ENCODE data around the gene MN1. TPM values are rescaled to one million over a fixed set of nuclear protein-coding genes. Genes with fewer than 3 reads are reported as not detected.

The MN1 gene
- total and polyA plus RNA-seq, 2 of the 8 experiments (the other 6 are each of a cell fraction or from before 2014, with no cell fraction given): 3.1 to 4.9 TPM

- WGBS, 2 experiments (ENCODE audit: extremely low coverage in 1 of 2, insufficient coverage in 1 of 2, insufficient read length in 1 of 2, insufficient replicate concordance in 2 of 2, low coverage in 1 of 2, low lambda C conversion rate in 2 of 2, missing lambda C conversion rate in 1 of 2): 5% methylated on average over 40 of the region's 40 CpGs; no CpG with 5 or more reads in 1 of the 2 experiments
- H3K27ac ChIP-seq (ENCODE audit: low read depth, low read length): no peak overlapping the region
- H3K23ac ChIP-seq (ENCODE audit: insufficient read length): no peak overlapping the region
- ChIA-PET CTCF (ENCODE audit: partially characterized antibody) (no interaction called here), POLR2A (ENCODE audit: partially characterized antibody) (interaction anchor here (0.5 kb wide), 1 partner anchor 117 kb away, joined by 3 read pairs; no protein-coding TSS in a partner anchor)
- no peak overlapping the region for H2BK20ac ChIP-seq (ENCODE audit: low read length)
- peak overlapping the region; percentile 20 for H3K18ac ChIP-seq (ENCODE audit: extremely low read depth, low read length)
- no peaks in the 10 kb centered on the region for H3K9me3 ChIP-seq (ENCODE audit: insufficient read depth in 2 of 2, low read depth in 1 of 2, low read length in 1 of 2)
- H2AFZ ChIP-seq (ENCODE audit: low read length): no peak overlapping the region
- H3K14ac ChIP-seq (ENCODE audit: insufficient read length): no peak overlapping the region
- H3K79me1 ChIP-seq (ENCODE audit: low read depth, low read length): no peaks in the 10 kb centered on the region
- H2AK5ac ChIP-seq (ENCODE audit: low read depth, low read length): no peak overlapping the region; the same call in 1 of the 2 replicates
- H4K5ac ChIP-seq (ENCODE audit: insufficient read length, low read depth, low read length): no peak overlapping the region
- peaks cover 22% of the 10 kb centered on the region for H3K23me2 ChIP-seq (ENCODE audit: low read depth, low read length)
- H3K9ac ChIP-seq (replicated peaks in 1 of 4; ENCODE audit: extremely low read depth in 1 of 4, low read depth in 3 of 4, low read length in 3 of 4): no peak overlapping the region
- H4K8ac ChIP-seq (ENCODE audit: extremely low read depth, insufficient read depth, low read length): peak overlapping the region; percentile 11; the same call in 1 of the 2 replicates
- no peak overlapping the region for H2BK120ac ChIP-seq (replicated peaks; ENCODE audit: low read depth, low read length)
- H3K4me3 ChIP-seq (ENCODE audit: extremely low read depth in 1 of 4, insufficient read depth in 2 of 4, low read depth in 3 of 4, low read length in 4 of 4): peak overlapping the region; percentile 38 to 69 (median 48); a peak in 6 of 8 replicates
- FAIRE-seq: no peak
- H4K20me1 ChIP-seq (replicated peaks in 1 of 2; ENCODE audit: control insufficient read depth in 1 of 2, insufficient read depth in 2 of 2, low read length in 2 of 2): peaks cover 9 to 12% of the 10 kb centered on the region in 2 experiments
- H3K4ac ChIP-seq (replicated peaks; ENCODE audit: insufficient read length, low read depth, low read length): peak overlapping the region; percentile 65
- no peak overlapping the region for H2BK15ac ChIP-seq (ENCODE audit: low read length)
- peaks cover 0 to 24% (median 0%) of the 10 kb centered on the region in 4 experiments; a peak in 1 of 8 replicates for H3K36me3 ChIP-seq (ENCODE audit: control insufficient read depth in 2 of 4, insufficient read depth in 4 of 4, low read length in 3 of 4)
- peak overlapping the region; percentile 25 for H4K91ac ChIP-seq (replicated peaks; ENCODE audit: insufficient read length, low read length)
- no peak overlapping the region for H2BK12ac ChIP-seq (ENCODE audit: low read depth, low read length)
- peaks cover 60 to 85% (median 79%) of the 10 kb centered on the region in 4 experiments for H3K27me3 ChIP-seq (replicated peaks in 1 of 4; ENCODE audit: control insufficient read depth in 3 of 4, extremely low read depth in 1 of 4, insufficient read depth in 3 of 4, low read length in 3 of 4)
- no peak overlapping the region for H3K56ac ChIP-seq (replicated peaks; ENCODE audit: insufficient read length, low read depth, low read length)
- no peak for DNase-seq (ENCODE audit: low read depth in 1 of 2, low spot score in 2 of 2)
- no peak overlapping the region for H2BK5ac ChIP-seq (ENCODE audit: low read depth, low read length)
- H3K4me1 ChIP-seq (replicated peaks in 1 of 4; ENCODE audit: control insufficient read depth in 3 of 4, insufficient read depth in 4 of 4, low read length in 3 of 4): peaks cover 6 to 52% (median 42%) of the 10 kb centered on the region in 4 experiments
- peak overlapping the region; percentile 83 to 95 for H3K4me2 ChIP-seq (ENCODE audit: insufficient read depth in 1 of 2, low read depth in 2 of 2, low read length in 2 of 2)
- no peaks in the 10 kb centered on the region for H3K79me2 ChIP-seq (ENCODE audit: control insufficient read depth in 1 of 2, insufficient read depth in 2 of 2, low read length in 2 of 2)
- TF ChIP-seq SUZ12 (IDR thresholded peaks at IDR 0.05; ENCODE audit: low read length) (peak; percentile 85), KDM5A (IDR thresholded peaks at IDR 0.05; ENCODE audit: low read length) (no peak), MAX (IDR thresholded peaks at IDR 0.05) (peak; percentile 92), CTCF (IDR thresholded peaks at IDR 0.05; ENCODE audit: control extremely low read depth in 1 of 3, insufficient read depth in 1 of 3, low read depth in 1 of 3, low read length in 3 of 3) (no peak), ZNF274 (IDR thresholded peaks at IDR 0.05; ENCODE audit: borderline replicate concordance, extremely low read depth, low read length) (no peak), EP300 (IDR thresholded peaks at IDR 0.05; ENCODE audit: borderline replicate concordance in 1 of 2, low read depth in 2 of 2, low read length in 2 of 2) (no peak), E2F6 (IDR thresholded peaks at IDR 0.05) (peak; percentile 92), RNF2 (IDR thresholded peaks at IDR 0.05; ENCODE audit: borderline replicate concordance, low read depth, low read length, missing control alignments, poor library complexity, severe bottlenecking) (peak; percentile 52), SP4 (IDR thresholded peaks at IDR 0.05; ENCODE audit: low read length) (no peak)
These were observed 1.7 kb downstream of the MN1 start for GRCh38 chr22:27799827-27800249.
